ENCODE results near the gene ADPRH.
A peak's percentile ranks its signal among the peaks of the same experiment; 100 is the strongest.

The ADPRH gene

DNA sequence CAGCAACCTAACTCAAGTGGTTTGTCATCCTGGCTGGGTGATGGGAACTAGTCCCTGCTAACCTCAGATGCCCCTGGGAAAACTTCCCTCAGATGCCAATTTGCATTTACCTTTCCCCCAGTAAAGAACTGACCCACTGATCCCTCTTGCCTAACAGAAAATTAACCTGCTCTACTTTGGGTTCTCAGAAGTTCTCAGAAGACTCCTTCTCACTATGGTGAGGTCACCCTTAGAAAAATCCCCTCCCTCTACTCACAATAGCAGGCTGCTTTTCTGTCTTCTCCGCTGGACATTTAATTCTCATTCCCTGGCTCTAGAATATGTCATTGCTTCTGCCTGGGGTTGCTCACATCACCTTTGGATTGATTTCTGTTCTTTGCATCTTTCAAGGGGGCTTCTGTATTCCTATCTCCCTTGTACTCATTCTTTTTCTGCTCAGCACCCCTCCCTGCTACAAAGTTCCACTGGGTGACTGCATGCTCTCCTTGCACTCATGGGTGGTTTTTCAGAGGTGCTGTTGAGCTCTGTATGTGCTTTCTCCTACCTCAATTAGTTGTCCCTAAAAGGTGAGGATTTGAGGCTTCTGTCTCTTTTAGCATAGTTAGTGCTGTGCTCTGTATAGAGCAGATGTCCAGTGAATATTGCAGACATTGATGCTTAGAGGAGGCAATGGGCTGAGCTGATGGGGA, 19.3 kb downstream of the ADPRH start:
- no peak for DNase-seq

- no peak for DNase-seq
Observed at GRCh38 chr3:119599558-119600174, 20.4 kb downstream of the ADPRH start.

DNA sequence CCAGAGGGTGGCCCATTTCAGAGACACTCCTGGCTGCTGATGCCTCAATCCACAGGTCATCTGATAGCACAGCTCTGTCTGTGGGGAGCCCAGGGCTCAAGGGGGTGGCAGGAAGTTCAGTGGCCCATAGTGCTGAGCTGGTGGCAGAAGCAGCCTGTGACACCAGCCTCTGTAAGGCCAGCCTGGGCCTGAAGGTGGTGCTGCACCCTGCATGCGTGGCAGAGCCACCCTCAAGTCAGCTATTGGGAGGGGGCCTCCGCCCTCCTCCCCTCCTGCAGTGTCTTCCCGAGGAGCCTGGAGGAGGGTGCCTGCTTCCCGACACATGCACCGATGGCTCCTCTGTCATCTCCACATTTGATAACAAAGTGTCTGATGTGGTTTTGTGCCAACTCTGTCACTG, 21.4 kb downstream of the ADPRH start:
- peak; percentile 27 for DNase-seq

DNA sequence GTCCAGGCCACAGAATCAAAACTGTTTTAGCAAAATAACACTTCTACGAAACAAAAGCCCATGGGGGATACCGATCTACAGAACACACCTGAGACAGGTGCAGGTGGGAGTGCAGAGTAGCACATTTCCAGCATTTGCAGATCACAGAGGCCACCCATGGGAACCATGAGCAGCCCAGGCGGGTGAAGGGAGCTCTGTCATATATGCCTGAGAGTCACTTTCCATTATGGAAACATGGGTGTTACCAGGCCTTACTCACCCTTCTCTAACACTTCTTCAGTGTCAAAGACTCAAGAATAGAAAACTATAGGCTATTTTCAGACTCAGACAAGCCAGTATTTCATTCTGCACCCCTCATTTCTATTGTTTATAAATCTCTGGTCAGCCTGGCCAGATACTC, 21.9 kb downstream of the ADPRH start:
- DNase-seq = no peak

GRCh38 chr3:119602676-119603075, 23.4 kb downstream of the ADPRH start:
- DNase-seq = no peak

- DNase-seq = no peak
Observed at GRCh38 chr3:119604878-119605277, 25.6 kb downstream of the ADPRH start.

DNA sequence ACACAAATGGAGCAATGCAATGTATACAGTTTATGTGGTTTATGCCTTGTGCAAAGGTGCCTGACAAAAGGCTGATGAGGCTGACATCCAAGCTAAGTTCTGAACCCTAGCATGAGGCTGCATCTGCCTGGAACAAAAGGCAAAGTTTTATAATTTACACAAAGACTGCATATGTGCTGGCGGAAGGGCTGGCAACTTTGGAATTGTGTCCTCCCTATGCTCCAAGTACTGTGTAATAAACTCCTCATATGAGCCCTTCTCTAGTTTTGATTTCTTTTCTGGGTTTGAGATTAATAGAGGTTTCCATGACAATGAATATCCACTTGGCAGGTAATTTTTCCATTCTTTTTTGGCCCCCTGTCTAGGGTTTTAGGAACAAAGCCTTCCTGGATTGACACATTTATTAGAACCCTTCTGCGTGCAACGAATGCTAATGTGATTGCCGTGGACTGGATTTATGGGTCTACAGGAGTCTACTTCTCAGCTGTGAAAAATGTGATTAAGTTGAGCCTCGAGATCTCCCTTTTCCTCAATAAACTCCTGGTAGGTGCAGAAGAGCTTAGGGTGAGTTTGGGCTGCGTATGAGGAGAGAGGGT, 29.2 kb downstream of the ADPRH start:
- no peak for DNase-seq

- no peak for DNase-seq
Observed at GRCh38 chr3:119609301-119609700, 30.0 kb downstream of the ADPRH start.

DNA sequence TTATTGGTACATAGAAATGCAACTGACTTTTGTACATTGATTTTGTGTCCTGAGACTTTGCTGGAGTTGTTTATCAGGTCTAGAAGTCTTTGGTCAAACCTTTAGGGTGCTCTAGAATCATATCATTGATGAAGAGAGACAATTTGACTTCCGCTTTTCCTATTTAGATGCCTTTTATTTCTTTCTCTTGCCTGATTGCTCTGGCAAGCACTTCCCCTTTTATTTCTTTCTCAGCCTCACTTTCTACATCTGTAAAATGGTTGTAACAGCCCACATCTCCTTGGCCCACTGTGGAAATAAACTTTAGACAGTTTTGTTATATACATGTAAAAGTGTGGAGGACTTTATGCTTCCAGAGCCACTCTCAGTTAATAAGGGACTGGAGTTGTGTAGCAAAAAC, 32.4 kb downstream of the ADPRH start:
- DNase-seq = no peak

- no peak for DNase-seq
Observed at GRCh38 chr3:119613201-119613600, 33.9 kb downstream of the ADPRH start.

- no peak for DNase-seq
Observed at GRCh38 chr3:119613872-119614271, 34.6 kb downstream of the ADPRH start.

DNA sequence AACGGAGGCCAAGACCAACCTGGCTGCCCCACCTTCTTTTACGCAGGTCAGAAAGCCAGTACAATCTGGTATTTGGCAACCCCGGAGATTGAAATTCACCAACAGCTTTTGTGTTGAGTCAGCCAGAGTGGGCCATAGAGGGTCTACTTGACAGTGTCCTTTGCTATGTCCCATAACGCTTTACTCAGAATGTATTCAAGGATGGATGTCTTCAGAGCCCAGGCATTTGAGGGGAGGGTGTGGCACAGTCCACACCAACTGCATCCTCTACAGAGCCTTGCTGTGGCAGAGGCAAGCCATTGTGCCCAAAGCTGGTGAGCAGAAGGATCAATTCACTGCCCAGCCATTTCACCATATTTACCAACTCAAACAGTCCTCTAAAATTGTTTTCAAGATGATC, 36.8 kb downstream of the ADPRH start:
- no peak for DNase-seq

DNA sequence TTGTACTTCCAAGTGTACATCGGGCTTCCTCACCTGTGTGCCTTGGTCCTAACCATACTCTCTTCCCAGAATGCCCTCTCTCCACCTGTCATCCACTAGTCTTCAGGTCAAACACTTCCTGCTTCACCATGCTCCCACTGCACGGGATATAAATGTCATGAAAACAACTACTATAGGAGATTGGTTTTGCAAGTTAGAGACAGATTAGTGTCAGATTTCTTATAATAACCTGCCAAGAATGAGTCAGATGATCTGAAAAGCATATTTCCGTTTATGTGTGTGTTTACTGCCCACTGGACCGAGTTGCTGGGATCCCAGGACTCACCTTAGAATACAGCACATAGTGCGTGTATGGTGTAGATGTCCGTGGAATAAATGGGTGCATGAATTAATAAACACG, 39.8 kb downstream of the ADPRH start:
- DNase-seq = no peak

DNA sequence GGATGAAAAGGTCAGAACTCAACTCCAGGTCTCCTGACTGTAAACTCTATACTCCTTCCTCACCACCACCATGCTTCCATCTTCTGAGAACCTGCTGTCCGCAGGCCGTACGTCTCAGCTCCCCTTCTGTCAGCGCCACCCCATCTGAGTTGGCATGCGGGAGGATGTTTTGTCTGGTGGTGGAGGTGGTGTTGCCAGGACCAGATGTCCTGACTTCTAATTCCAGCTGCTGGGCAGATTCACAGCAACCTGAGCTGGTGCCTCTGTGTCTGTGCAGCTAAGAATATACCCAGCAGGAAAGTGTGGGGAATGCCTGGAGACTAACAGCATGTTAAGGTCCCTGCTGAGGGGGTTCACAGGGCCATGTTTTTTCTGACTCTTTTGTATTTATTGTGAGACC, 41.6 kb downstream of the ADPRH start:
- no peak for DNase-seq

DNA sequence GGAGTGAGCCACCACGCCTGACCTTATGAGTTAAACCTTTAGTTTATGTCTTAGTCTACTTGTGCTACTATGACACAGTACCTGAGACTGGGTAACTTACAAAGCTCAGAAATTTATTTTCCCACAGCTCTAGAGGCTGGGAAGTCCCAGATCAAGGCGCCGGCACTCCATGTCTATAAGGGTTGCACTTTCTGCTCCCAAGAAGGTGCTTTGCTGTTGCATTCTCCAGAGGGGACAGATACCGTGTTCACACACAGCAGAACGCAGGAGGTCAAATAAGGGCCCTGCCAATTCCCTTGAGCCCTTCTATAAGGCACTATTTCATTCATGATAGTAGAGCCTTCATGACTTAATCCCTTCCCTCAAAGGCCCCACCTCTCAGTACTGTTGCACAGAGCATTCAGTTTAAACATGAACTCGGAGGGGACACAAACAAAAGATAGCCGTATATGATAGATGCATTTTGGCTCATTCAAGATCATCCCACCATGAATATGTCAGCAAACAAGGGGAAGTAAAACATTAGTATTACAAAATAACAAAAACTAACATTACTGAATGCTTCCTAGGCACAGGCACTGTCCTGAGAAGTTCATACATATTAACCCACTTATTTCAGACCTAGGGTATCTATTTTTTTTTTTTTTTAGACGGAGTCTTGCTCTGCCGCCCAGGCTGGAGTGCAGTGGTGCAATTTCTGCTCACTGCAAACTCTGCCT, 44.9 kb downstream of the ADPRH start:
- no peak for DNase-seq

GRCh38 chr3:119625451-119626153, 46.3 kb downstream of the ADPRH start:
- DNase-seq = no peak

- no peak for DNase-seq
Observed at GRCh38 chr3:119626196-119626595, 46.9 kb downstream of the ADPRH start.

DNA sequence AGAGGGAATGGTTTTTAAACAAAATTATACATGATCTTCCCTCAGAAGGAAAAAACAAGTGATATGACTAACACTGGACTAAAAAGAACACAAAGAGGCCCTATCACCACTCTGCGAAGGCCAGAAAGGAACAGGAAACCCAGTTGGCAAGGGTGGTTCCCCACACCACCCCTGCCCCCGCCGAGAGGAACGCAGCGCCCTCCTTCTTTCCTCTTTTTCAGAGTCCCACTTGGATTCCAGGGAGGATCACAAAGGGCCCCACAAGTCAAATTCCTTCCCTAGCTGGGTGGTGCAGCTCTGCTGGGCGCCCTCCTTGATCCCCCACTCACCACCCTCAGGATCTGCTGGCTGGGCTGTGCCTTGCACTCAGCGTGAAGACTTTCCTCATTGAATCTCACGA, 48.2 kb downstream of the ADPRH start:
- peak; percentile 32 for DNase-seq

DNA sequence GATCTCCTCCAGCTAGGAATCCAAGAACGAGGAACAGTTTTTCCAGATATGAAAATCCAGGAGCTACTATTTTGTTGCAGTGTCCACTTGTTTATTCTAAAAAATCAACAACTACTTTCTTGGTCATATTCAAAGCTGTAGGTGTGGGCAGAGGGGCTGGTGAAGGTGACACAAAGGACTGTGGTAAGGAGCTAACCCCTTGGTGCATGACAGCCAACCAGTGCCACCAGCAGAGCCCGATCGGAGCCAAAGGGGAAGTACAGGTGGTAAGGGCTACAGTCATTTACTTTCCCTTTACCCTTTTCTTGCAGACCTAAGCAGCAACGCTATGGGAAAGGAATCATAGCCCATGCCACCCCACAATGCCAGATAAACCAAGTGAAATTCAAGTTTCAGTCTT, 49.1 kb downstream of the ADPRH start:
- DNase-seq = peak; percentile 58

DNA sequence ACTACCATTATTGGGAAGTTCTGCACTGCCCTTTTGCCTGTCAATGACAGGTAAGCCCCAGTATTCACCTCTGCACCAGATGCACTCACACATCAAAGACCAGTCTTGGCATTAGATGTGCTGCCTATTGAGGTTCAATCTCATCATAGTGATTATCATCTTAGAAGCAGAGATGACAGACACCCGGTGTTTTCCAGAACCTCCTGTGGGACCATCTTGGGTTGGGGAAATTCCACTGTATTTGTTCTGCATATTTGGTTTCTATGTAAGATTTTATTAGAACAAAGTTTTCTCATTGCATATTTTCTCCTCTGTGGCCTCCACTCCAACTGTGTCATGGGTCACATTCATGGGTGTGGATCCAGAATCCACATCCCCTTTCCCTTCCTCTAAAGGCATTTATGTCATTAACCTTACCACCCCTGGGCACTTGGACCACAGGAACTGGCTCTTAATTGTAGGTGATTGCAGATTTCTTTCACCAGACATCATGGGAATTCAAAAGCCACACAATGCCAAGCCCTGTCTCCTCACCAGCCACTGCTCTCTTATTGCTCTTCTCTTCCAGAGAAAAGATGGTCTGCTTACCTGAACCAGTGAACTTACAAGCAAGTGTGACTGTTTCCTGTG, 49.6 kb downstream of the ADPRH start:
- DNase-seq = no peak

DNA sequence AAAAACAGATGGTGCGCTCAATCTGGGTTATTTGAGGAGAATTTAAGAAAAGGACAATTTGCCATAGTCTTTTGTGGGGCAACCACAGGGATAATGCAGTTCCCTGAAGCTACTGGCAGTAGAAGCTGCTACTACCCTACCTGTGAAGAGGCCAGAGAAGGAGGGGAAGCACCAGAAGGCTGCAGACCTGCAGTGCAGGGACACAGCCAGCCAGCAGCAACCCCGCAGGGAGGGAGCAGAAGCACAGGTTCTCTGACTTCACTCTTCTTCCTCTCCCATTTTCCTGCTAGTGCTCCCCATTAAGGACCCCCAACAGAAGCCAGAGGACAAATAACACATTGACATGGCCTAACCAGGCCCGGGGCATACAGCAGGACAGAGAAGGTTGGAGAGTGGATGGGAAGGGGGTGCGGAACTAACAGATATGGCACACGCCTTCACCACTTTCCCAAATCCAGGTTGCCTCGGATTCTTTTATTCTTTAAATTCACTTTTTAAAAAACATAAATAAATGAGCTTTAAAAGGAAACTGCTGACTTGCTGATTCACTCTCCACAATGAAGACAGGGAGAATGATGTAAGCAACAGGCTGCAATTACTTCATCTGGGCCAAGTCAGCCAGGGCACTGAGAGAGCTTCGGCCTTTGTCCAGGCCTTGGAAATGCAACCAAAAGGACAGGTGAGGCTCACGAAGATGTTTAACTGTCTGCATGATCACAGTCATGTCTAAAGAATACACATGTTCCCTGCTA, 51.0 kb downstream of the ADPRH start:
- DNase-seq = no peak

DNA sequence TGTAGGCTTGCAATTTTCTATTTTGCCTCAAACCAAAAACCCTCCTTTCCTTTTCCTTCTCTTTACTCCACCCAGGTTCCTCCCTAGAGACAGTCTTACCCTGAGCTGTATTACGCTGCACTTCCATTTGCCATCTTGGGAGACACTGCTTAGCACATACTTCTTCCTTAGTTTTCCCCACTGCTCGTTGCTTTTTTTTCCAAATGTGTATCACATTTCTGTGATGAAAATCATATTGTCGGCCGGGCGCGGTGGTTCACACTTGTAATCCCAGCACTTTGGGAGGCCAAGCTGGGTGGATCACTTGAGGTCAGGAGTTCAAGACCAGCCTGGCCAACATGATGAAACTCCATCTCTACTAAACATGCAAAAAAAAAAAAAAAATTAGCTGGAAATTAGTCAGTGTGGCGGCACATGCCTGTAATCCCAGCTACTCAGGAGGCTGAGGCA, 51.6 kb downstream of the ADPRH start:
- DNase-seq = no peak

Measured in activated naive CD4-positive, alpha-beta T cell treated with Interleukin-2 at 50 U/mL for 16 hours (primary cell).